GM23338 (cell line): ENCODE results near the gene CNGB1. TPM values are rescaled to one million over a fixed set of nuclear protein-coding genes. Genes with fewer than 3 reads are reported as not detected.

Experiments used
- ATAC-seq: fragments of 200-7000 bp; cut with Tn5 transposase; 3 replicates; pipeline ENCODE4 v1.9.1; 2020
- DNase-seq: peaks from one replicate; pipeline ENCODE4 v3.0.0-alpha.2; 2015; ENCODE audit warnings: low spot score
- H2AFZ ChIP-seq: fragments of 200-600 bp; sonication (generic); 2 replicates; pipeline ENCODE4 v1.8.0; 2016; ENCODE audit warnings: antibody characterized with exemption, mild to moderate bottlenecking, moderate library complexity
- H3F3A ChIP-seq: fragments of 200-600 bp; sonication (generic); replicated peaks from 2 replicates; pipeline ENCODE4 v1.8.0; 2017; ENCODE audit warnings: antibody characterized with exemption, mixed run types, low read depth
- H3K27ac ChIP-seq: fragments of 200-600 bp; sonication (generic); 2 replicates; pipeline ENCODE4 v1.6.1; 2016; ENCODE audit warnings: low read depth
- H3K27me3 ChIP-seq: fragments of 200-600 bp; sonication (generic); 2 replicates; pipeline ENCODE4 v1.8.0; 2016; ENCODE audit warnings: mild to moderate bottlenecking, mixed run types, moderate library complexity; ENCODE audit not compliant: insufficient read depth
- H3K36me3 ChIP-seq: fragments of 200-600 bp; sonication (generic); 2 replicates; pipeline ENCODE4 v1.8.0; 2016; ENCODE audit warnings: mild to moderate bottlenecking; ENCODE audit not compliant: insufficient read depth
- H3K4me1 ChIP-seq: fragments of 200-600 bp; sonication (generic); 2 replicates; pipeline ENCODE4 v1.8.0; 2016; ENCODE audit warnings: mild to moderate bottlenecking, moderate library complexity; ENCODE audit not compliant: insufficient read depth
- H3K4me2 ChIP-seq: fragments of 200-600 bp; sonication (generic); 2 replicates; pipeline ENCODE4 v1.7.1; 2017; ENCODE audit warnings: mixed run types
- H3K4me3 ChIP-seq: fragments of 200-600 bp; sonication (generic); 2 replicates; pipeline ENCODE4 v1.6.1; 2016; ENCODE audit warnings: mixed run types
- H3K79me2 ChIP-seq: fragments of 200-600 bp; sonication (generic); replicated peaks from 2 replicates; pipeline ENCODE4 v1.8.0; 2017; ENCODE audit warnings: mild to moderate bottlenecking; ENCODE audit not compliant: insufficient read depth
- H3K9me2 ChIP-seq: fragments of 200-600 bp; sonication (generic); 2 replicates; pipeline ENCODE4 v1.8.0; 2017; ENCODE audit not compliant: insufficient read depth
- H4K20me1 ChIP-seq: fragments of 200-600 bp; sonication (generic); replicated peaks from 2 replicates; pipeline ENCODE4 v1.8.0; 2017; ENCODE audit warnings: mild to moderate bottlenecking; ENCODE audit not compliant: insufficient read depth
- H3K27ac Mint-ChIP-seq: 2 replicates; pipeline ENCODE4 v1.8.0; 2020; ENCODE audit warnings: inconsistent platforms, mild to moderate bottlenecking, moderate library complexity, mixed read lengths
- H3K27me3 Mint-ChIP-seq: 3 replicates; pipeline ENCODE4 v1.8.0; 2022; ENCODE audit warnings: low read depth, mild to moderate bottlenecking, moderate library complexity, mixed read lengths, inconsistent platforms; ENCODE audit not compliant: insufficient read depth, poor library complexity
- H3K36me3 Mint-ChIP-seq: 3 replicates; pipeline ENCODE4 v1.8.0; 2021; ENCODE audit warnings: low read depth, mild to moderate bottlenecking, inconsistent platforms, moderate library complexity, mixed read lengths
- H3K4me1 Mint-ChIP-seq: 3 replicates; pipeline ENCODE4 v1.8.0; 2020; ENCODE audit warnings: mild to moderate bottlenecking, inconsistent platforms, mixed read lengths
- H3K4me3 Mint-ChIP-seq: 3 replicates; pipeline ENCODE4 v1.8.0; 2021; ENCODE audit warnings: moderate library complexity, mild to moderate bottlenecking, inconsistent platforms, mixed read lengths
- H3K9me3 Mint-ChIP-seq: 3 replicates; pipeline ENCODE4 v1.8.0; 2020; ENCODE audit warnings: moderate library complexity, mild to moderate bottlenecking, inconsistent platforms, mixed read lengths
- CREB1 ChIP-seq: fragments of 250-450 bp; sonication (Bioruptor Pico); IDR thresholded peaks from 2 replicates; pipeline ENCODE4 v1.5.0; 2020; ENCODE audit warnings: low read depth, mild to moderate bottlenecking, moderate library complexity
- CTCF ChIP-seq, 2 experiments: fragments of 200-600 bp in 1 of 2; sonication (generic) in 1 of 2; conservative IDR thresholded peaks; 2 replicates each; pipeline versions ENCODE4 v1.5.1 to v1.6.1; 2016 to 2017; ENCODE audit warnings: antibody characterized with exemption in 2 of 2, low read depth in 2 of 2, mild to moderate bottlenecking in 2 of 2, moderate library complexity in 1 of 2
- EZH2phosphoT487 ChIP-seq: fragments of 200-600 bp; sonication (generic); IDR thresholded peaks from one replicate; pipeline ENCODE4 v1.8.1; 2018; ENCODE audit warnings: antibody characterized with exemption; ENCODE audit not compliant: unreplicated experiment
- JUNB ChIP-seq: IDR thresholded peaks from one replicate; pipeline ENCODE4 v1.6.1; 2016; ENCODE audit warnings: antibody characterized with exemption; ENCODE audit not compliant: unreplicated experiment
- NANOG ChIP-seq: IDR thresholded peaks from 2 replicates; pipeline ENCODE4 v1.6.1; 2016; ENCODE audit warnings: antibody characterized with exemption, borderline replicate concordance
- ZNF114 ChIP-seq: fragments of 250-450 bp; sonication (Bioruptor Pico); IDR thresholded peaks from 2 replicates; pipeline ENCODE4 v1.5.0; 2020; ENCODE audit warnings: mild to moderate bottlenecking, moderate library complexity
- ZNF462 ChIP-seq: fragments of 250-450 bp; sonication (Bioruptor Pico); IDR thresholded peaks from 2 replicates; pipeline ENCODE4 v1.5.0; 2020; ENCODE audit warnings: mild to moderate bottlenecking, moderate library complexity
- polyA plus RNA-seq: library from polyadenylated mRNA; unstranded; fragments of >200 nt; fragmentation: Nextera tagmentation; extraction: Ambion mirVana; gene quantifications from 2 replicates; pipeline ENCODE4 v1.2.1, GENCODE V29; 2016
- total RNA-seq: library from RNA; depleted of rRNA; stranded (reverse); fragments of >200 nt; shearing (Covaris generic); gene quantifications from 2 replicates; pipeline ENCODE4 v1.2.3, GENCODE V29; 2014

CNGB1 gene
- total and polyA plus RNA-seq, 2 experiments from 2014 or later: not detected

GRCh38 chr16:57889522-57889921 is 81.4 kb downstream of the CNGB1 start (continued):
- TF ChIP-seq ZNF462 (CRISPR knock-in tag) (no peak), JUNB (no peak), EZH2phosphoT487 (no peak)

GRCh38 chr16:57889111-57889510 is 81.8 kb downstream of the CNGB1 start:
- H3K9me2 ChIP-seq: no peaks in the 10 kb centered on the region
- Mint-ChIP-seq H3K36me3 (no peaks in the 10 kb centered on the region), H3K27me3 (peaks cover 7% of the 10 kb centered on the region), H3K4me1 (peaks cover 23% of the 10 kb centered on the region), H3K9me3 (no peaks in the 10 kb centered on the region), H3K4me3 (no peak overlapping the region), H3K27ac (no peak overlapping the region)
- H3F3A ChIP-seq: no peaks in the 10 kb centered on the region
- H3K4me1 ChIP-seq: peaks cover 15% of the 10 kb centered on the region
- no peaks in the 10 kb centered on the region for H3K36me3 ChIP-seq
- ATAC-seq (no peak), DNase-seq (no peak)
- peaks cover 9% of the 10 kb centered on the region for H3K27me3 ChIP-seq
- H3K79me2 ChIP-seq: no peaks in the 10 kb centered on the region
- no peaks in the 10 kb centered on the region; the same call in 1 of the 2 replicates for H4K20me1 ChIP-seq
- no peak overlapping the region for H2AFZ ChIP-seq
- H3K4me2 ChIP-seq: no peak overlapping the region
- no peak overlapping the region for H3K4me3 ChIP-seq
- no peak overlapping the region for H3K27ac ChIP-seq
- TF ChIP-seq CTCF (conservative IDR thresholded peaks at IDR 0.05; ENCODE audit: low read depth in 2 of 2) (no peak), NANOG (no peak), CREB1 (CRISPR knock-in tag) (no peak), ZNF114 (CRISPR knock-in tag) (no peak), JUNB (no peak), EZH2phosphoT487 (no peak), ZNF462 (CRISPR knock-in tag) (no peak)
